ENCODE measurements around the gene MLST8. TPM values are rescaled to one million over a fixed set of nuclear protein-coding genes. Genes with fewer than 3 reads are reported as not detected.
A peak's percentile ranks its signal among the peaks of the same experiment; 100 is the strongest.
"Not testable (repeated sequence)": the region's sequence is repeated elsewhere in the genome, so short reads cannot be mapped to it uniquely, and the experiment has no call there.

Gene MLST8
- total RNA-seq, 2 experiments from 2014 or later = 32.6 to 33.7 TPM

GRCh38 chr16:2197765-2198164, 7.5 kb upstream of the MLST8 start:
- CTCF ChIA-PET = no interaction called here
- Mint-ChIP-seq H3K36me3 (ENCODE audit: low read depth) (no peaks in the 10 kb centered on the region), H3K4me3 (no peak overlapping the region)

GRCh38 chr16:2198283-2198682, 7.0 kb upstream of the MLST8 start:
- ChIA-PET POLR2A (no interaction called here), CTCF (no interaction called here)
- Mint-ChIP-seq H3K4me3 (no peak overlapping the region), H3K36me3 (ENCODE audit: low read depth) (no peaks in the 10 kb centered on the region), H3K27ac (no peak overlapping the region), H3K27me3 (peaks cover 50% of the 10 kb centered on the region), H3K9me3 (no peaks in the 10 kb centered on the region), H3K4me1 (peaks cover 3% of the 10 kb centered on the region)
- no peak for DNase-seq

More at GRCh38 chr16:2197765-2198164, 7.5 kb upstream of the MLST8 start:
- POLR2A ChIA-PET = no interaction called here
- peaks cover 50% of the 10 kb centered on the region for H3K27me3 Mint-ChIP-seq
- H3K9me3 Mint-ChIP-seq = no peaks in the 10 kb centered on the region
- peaks cover 3% of the 10 kb centered on the region for H3K4me1 Mint-ChIP-seq
- no peak overlapping the region for H3K27ac Mint-ChIP-seq
- no peak for DNase-seq

GRCh38 chr16:2199095-2199494, 6.2 kb upstream of the MLST8 start:
- H3K36me3 Mint-ChIP-seq (ENCODE audit: low read depth) = no peaks in the 10 kb centered on the region
- H3K4me3 Mint-ChIP-seq = no peak overlapping the region
- H3K4me1 Mint-ChIP-seq = peaks cover 6% of the 10 kb centered on the region
- no peak overlapping the region for H3K27ac Mint-ChIP-seq
- ChIA-PET POLR2A (interaction anchor here (1.1 kb wide), 1 partner anchor 314 kb away, joined by 3 read pairs; the partner anchor contains the start of gene ATP6V0C), CTCF (interaction anchor here (0.7 kb wide), 1 partner anchor 17 kb away, joined by 3 read pairs; no protein-coding TSS in a partner anchor)
- peaks cover 48% of the 10 kb centered on the region for H3K27me3 Mint-ChIP-seq
- no peaks in the 10 kb centered on the region for H3K9me3 Mint-ChIP-seq
- DNase-seq = no peak

GRCh38 chr16:2199621-2200139, 5.6 kb upstream of the MLST8 start:
- DNase-seq = no peak
- peaks cover 10% of the 10 kb centered on the region for H3K4me1 Mint-ChIP-seq
- ChIA-PET CTCF (no interaction called here), POLR2A (interaction anchor here (0.7 to 1.1 kb wide), 2 partner anchors 10 to 314 kb away, joined by 3 read pairs; partner anchors contain the start of gene ATP6V0C)
- H3K27ac Mint-ChIP-seq = no peak overlapping the region
- H3K9me3 Mint-ChIP-seq = no peaks in the 10 kb centered on the region
- H3K27me3 Mint-ChIP-seq = peaks cover 43% of the 10 kb centered on the region
- no peaks in the 10 kb centered on the region for H3K36me3 Mint-ChIP-seq (ENCODE audit: low read depth)
- no peak overlapping the region for H3K4me3 Mint-ChIP-seq

- Mint-ChIP-seq H3K9me3 (no peaks in the 10 kb centered on the region), H3K36me3 (ENCODE audit: low read depth) (no peaks in the 10 kb centered on the region), H3K4me3 (no peak overlapping the region), H3K4me1 (peaks cover 9% of the 10 kb centered on the region), H3K27me3 (peaks cover 37% of the 10 kb centered on the region), H3K27ac (no peak overlapping the region)
- no peak for DNase-seq
- ChIA-PET POLR2A (interaction anchor here (0.7 to 1.1 kb wide), 2 partner anchors 10 to 313 kb away, joined by 3 read pairs; partner anchors contain the start of gene ATP6V0C), CTCF (no interaction called here)
Observed at GRCh38 chr16:2200313-2200712, 4.9 kb upstream of the MLST8 start.

GRCh38 chr16:2203119-2203688, 2.0 kb upstream of the MLST8 start:
- peaks cover 21% of the 10 kb centered on the region for H3K27me3 Mint-ChIP-seq
- ChIA-PET CTCF (interaction anchor here (0.7 kb wide), 1 partner anchor 48 kb away, joined by 3 read pairs; the partner anchor contains the start of gene TRAF7), POLR2A (interaction anchor here (3.6 to 4.7 kb wide), 3 partner anchors 9 to 48 kb away, joined by 18 to 43 read pairs (median 38); partner anchors contain the start of genes PGP and TRAF7)
- H3K27ac Mint-ChIP-seq, H3K9me3 Mint-ChIP-seq, DNase-seq: not testable (repeated sequence)
- peaks cover 16% of the 10 kb centered on the region for H3K36me3 Mint-ChIP-seq (ENCODE audit: low read depth)
- peak overlapping the region; percentile 56 for H3K4me3 Mint-ChIP-seq
- peaks cover 30% of the 10 kb centered on the region for H3K4me1 Mint-ChIP-seq

GRCh38 chr16:2204416-2205103, 694 bp upstream of the MLST8 start:
- ChIA-PET POLR2A (interaction anchor here (1.2 to 4.7 kb wide), 7 partner anchors 10 to 239 kb away, joined by 3 to 43 read pairs (median 6); partner anchors contain the start of genes PGP, RPS2 and TRAF7), CTCF (interaction anchor here (0.8 to 1.0 kb wide), 2 partner anchors 10 to 297 kb away, joined by 3 to 4 read pairs; no protein-coding TSS in a partner anchor)
- Mint-ChIP-seq H3K27ac (peak overlapping the region; percentile 28), H3K4me3 (peak overlapping the region; percentile 73), H3K36me3 (ENCODE audit: low read depth) (peaks cover 19% of the 10 kb centered on the region), H3K9me3 (no peaks in the 10 kb centered on the region), H3K27me3 (peaks cover 11% of the 10 kb centered on the region), H3K4me1 (peaks cover 30% of the 10 kb centered on the region)
- no peak for DNase-seq

- CTCF ChIA-PET = interaction anchor here (0.9 to 1.0 kb wide), 2 partner anchors 51 to 296 kb away, joined by 3 read pairs; no protein-coding TSS in a partner anchor
Observed at GRCh38 chr16:2205967-2206313, 686 bp downstream of the MLST8 start.

GRCh38 chr16:2206420-2206779, 1.1 kb downstream of the MLST8 start:
- ChIA-PET POLR2A (interaction anchor here (1.0 to 4.7 kb wide), 10 partner anchors 9 to 211 kb away, joined by 3 to 43 read pairs (median 4); partner anchors contain the start of genes E4F1, ECI1, PGP and TRAF7), CTCF (interaction anchor here (0.9 to 1.0 kb wide), 2 partner anchors 8 to 52 kb away, joined by 3 read pairs; partner anchors contain the start of gene PGP)
- Mint-ChIP-seq H3K36me3 (ENCODE audit: low read depth) (peaks cover 19% of the 10 kb centered on the region), H3K9me3 (no peaks in the 10 kb centered on the region), H3K27me3 (peaks cover 6% of the 10 kb centered on the region), H3K4me3 (peak overlapping the region; percentile 73), H3K27ac (peak overlapping the region; percentile 72), H3K4me1 (peaks cover 30% of the 10 kb centered on the region)
- DNase-seq = no peak

More at GRCh38 chr16:2205967-2206313, 686 bp downstream of the MLST8 start:
- H3K36me3 Mint-ChIP-seq (ENCODE audit: low read depth) = peaks cover 19% of the 10 kb centered on the region
- H3K4me1 Mint-ChIP-seq = peaks cover 30% of the 10 kb centered on the region
- POLR2A ChIA-PET = interaction anchor here (1.0 to 4.7 kb wide), 13 partner anchors 10 to 241 kb away, joined by 3 to 43 read pairs (median 3); partner anchors contain the start of genes E4F1, ECI1, PGP and RPS2
- peak overlapping the region; percentile 73 for H3K4me3 Mint-ChIP-seq
- no peaks in the 10 kb centered on the region for H3K9me3 Mint-ChIP-seq
- peaks cover 6% of the 10 kb centered on the region for H3K27me3 Mint-ChIP-seq
- peak overlapping the region; percentile 72 for H3K27ac Mint-ChIP-seq
- no peak for DNase-seq

- no peaks in the 10 kb centered on the region for H3K9me3 Mint-ChIP-seq
- H3K4me3 Mint-ChIP-seq = peak overlapping the region; percentile 73
- H3K27ac Mint-ChIP-seq = peak overlapping the region; percentile 72
- no peak for DNase-seq
- peaks cover 22% of the 10 kb centered on the region for H3K36me3 Mint-ChIP-seq (ENCODE audit: low read depth)
- H3K27me3 Mint-ChIP-seq = peaks cover 4% of the 10 kb centered on the region
- peaks cover 32% of the 10 kb centered on the region for H3K4me1 Mint-ChIP-seq
- ChIA-PET CTCF (interaction anchor here (0.9 to 1.0 kb wide), 3 partner anchors 8 to 52 kb away, joined by 3 read pairs; partner anchors contain the start of gene PGP), POLR2A (interaction anchor here (1.0 to 4.7 kb wide), 7 partner anchors 9 to 211 kb away, joined by 3 to 43 read pairs (median 10); partner anchors contain the start of genes E4F1, ECI1, PGP and TRAF7)
Observed at GRCh38 chr16:2206780-2207433, 1.7 kb downstream of the MLST8 start.

- H3K27ac Mint-ChIP-seq = peak overlapping the region; percentile 20
Observed at GRCh38 chr16:2207872-2208271, 2.6 kb downstream of the MLST8 start.

GRCh38 chr16:2208308-2208707, 3.1 kb downstream of the MLST8 start:
- POLR2A ChIA-PET = interaction anchor here (2.8 kb wide), 1 partner anchor 54 kb away, joined by 11 read pairs; the partner anchor contains the start of gene TRAF7
- no peaks in the 10 kb centered on the region for H3K27me3 Mint-ChIP-seq
- no peak overlapping the region for H3K4me3 Mint-ChIP-seq
- no peaks in the 10 kb centered on the region for H3K9me3 Mint-ChIP-seq
- CTCF ChIA-PET = no interaction called here
- no peak for DNase-seq
- H3K36me3 Mint-ChIP-seq (ENCODE audit: low read depth) = peaks cover 27% of the 10 kb centered on the region
- no peak overlapping the region for H3K27ac Mint-ChIP-seq
- peaks cover 44% of the 10 kb centered on the region for H3K4me1 Mint-ChIP-seq

More at GRCh38 chr16:2207872-2208271, 2.6 kb downstream of the MLST8 start:
- Mint-ChIP-seq H3K27me3 (no peaks in the 10 kb centered on the region), H3K4me3 (peak overlapping the region; percentile 9), H3K9me3 (no peaks in the 10 kb centered on the region), H3K4me1 (peaks cover 40% of the 10 kb centered on the region), H3K36me3 (ENCODE audit: low read depth) (peaks cover 25% of the 10 kb centered on the region)
- POLR2A ChIA-PET = interaction anchor here (2.8 kb wide), 2 partner anchors 43 to 54 kb away, joined by 10 to 11 read pairs; partner anchors contain the start of genes ECI1 and TRAF7
- DNase-seq = no peak
- CTCF ChIA-PET = no interaction called here
